Upper lobe of right lung (tissue), 1 donor: ENCODE data around the gene RNF144A. TPM values are rescaled to one million over a fixed set of nuclear protein-coding genes. Genes with fewer than 3 reads are reported as not detected.
A peak's percentile ranks its signal among the peaks of the same experiment; 100 is the strongest.

Experiments
- ATAC-seq: fragments of 200-7000 bp; cut with Tn5 transposase; one replicate; pipeline ENCODE4 v1.9.1; 2020; ENCODE audit warnings: mild to moderate bottlenecking, moderate library complexity
- DNase-seq: peaks from one replicate; pipeline ENCODE4 v3.0.0-alpha.2; 2020
- H3K27ac ChIP-seq: fragments of 200-600 bp; one replicate; pipeline ENCODE4 v1.8.0; 2022
- H3K27me3 ChIP-seq: fragments of 200-600 bp; one replicate; pipeline ENCODE4 v1.8.0; 2022; ENCODE audit warnings: mild to moderate bottlenecking
- H3K36me3 ChIP-seq: fragments of 200-600 bp; one replicate; pipeline ENCODE4 v1.8.0; 2022
- H3K4me1 ChIP-seq: fragments of 200-600 bp; one replicate; pipeline ENCODE4 v1.8.0; 2022
- H3K4me3 ChIP-seq: fragments of 200-600 bp; one replicate; pipeline ENCODE4 v1.8.0; 2022; ENCODE audit warnings: mild to moderate bottlenecking
- H3K9me3 ChIP-seq: fragments of 200-600 bp; one replicate; pipeline ENCODE4 v1.8.0; 2022
- CTCF ChIP-seq: fragments of 200-600 bp; IDR thresholded peaks from one replicate; pipeline ENCODE4 v1.8.0; 2022; ENCODE audit warnings: antibody characterized with exemption
- intact Hi-C: fragments of 100-400 bp; cut with DNase I; formaldehyde crosslinking; loops from one replicate; pipeline ENCODE4 v1.11.0; 2022
- total RNA-seq: library from RNA; stranded (reverse); fragmentation: NEBNext Ultra II Directional; extraction: Animal tissue kit (Norgen Biotek cat#: 25700); gene quantifications from one replicate; pipeline ENCODE4 v1.2.1, GENCODE V29; 2021
- donor health status: DM: no; HTN: yes; CAD: no; lungs with severe emphysema.

RNF144A gene
- total RNA-seq, 1 donor from 2014 or later = 16.0 TPM

- Histone ChIP-seq H3K27me3 (no peaks in the 10 kb centered on the region), H3K4me1 (peaks cover 23% of the 10 kb centered on the region), H3K9me3 (no peaks in the 10 kb centered on the region), H3K36me3 (no peaks in the 10 kb centered on the region), H3K27ac (no peak overlapping the region), H3K4me3 (no peak overlapping the region)
- DNase-seq = no peak
- TF ChIP-seq CTCF = no peak
- intact Hi-C loops = no loop called here
- no peak for ATAC-seq
Observed at GRCh38 chr2:7010391-7011054, 93.3 kb downstream of the RNF144A start.

GRCh38 chr2:7011356-7012083, 94.3 kb downstream of the RNF144A start:
- H3K4me1 ChIP-seq = peaks cover 23% of the 10 kb centered on the region
- H3K27ac ChIP-seq = no peak overlapping the region
- no peaks in the 10 kb centered on the region for H3K9me3 ChIP-seq
- intact Hi-C loops = no loop called here
- no peaks in the 10 kb centered on the region for H3K27me3 ChIP-seq
- ATAC-seq (no peak), DNase-seq (no peak)
- no peaks in the 10 kb centered on the region for H3K36me3 ChIP-seq
- no peak for TF ChIP-seq CTCF
- no peak overlapping the region for H3K4me3 ChIP-seq

GRCh38 chr2:7012141-7012764, 95.0 kb downstream of the RNF144A start:
- no peak overlapping the region for H3K27ac ChIP-seq
- H3K4me1 ChIP-seq = peaks cover 19% of the 10 kb centered on the region
- no peak for TF ChIP-seq CTCF
- H3K36me3 ChIP-seq = no peaks in the 10 kb centered on the region
- DNase-seq = no peak
- no peak overlapping the region for H3K4me3 ChIP-seq
- intact Hi-C loops = no loop called here
- no peak for ATAC-seq
- no peaks in the 10 kb centered on the region for H3K27me3 ChIP-seq
- no peaks in the 10 kb centered on the region for H3K9me3 ChIP-seq

- Histone ChIP-seq H3K9me3 (no peaks in the 10 kb centered on the region), H3K4me3 (no peak overlapping the region), H3K4me1 (peaks cover 5% of the 10 kb centered on the region), H3K27ac (no peak overlapping the region), H3K36me3 (no peaks in the 10 kb centered on the region), H3K27me3 (no peaks in the 10 kb centered on the region)
- ATAC-seq = no peak
- intact Hi-C loops = no loop called here
- DNase-seq = no peak
- no peak for TF ChIP-seq CTCF
Observed at GRCh38 chr2:7013471-7014160, 96.4 kb downstream of the RNF144A start.

GRCh38 chr2:7014174-7014640, 97.0 kb downstream of the RNF144A start:
- intact Hi-C loops = no loop called here
- TF ChIP-seq CTCF = peak; percentile 40
- Histone ChIP-seq H3K4me3 (no peak overlapping the region), H3K4me1 (no peaks in the 10 kb centered on the region), H3K27me3 (no peaks in the 10 kb centered on the region), H3K27ac (no peak overlapping the region), H3K9me3 (no peaks in the 10 kb centered on the region), H3K36me3 (no peaks in the 10 kb centered on the region)
- no peak for DNase-seq
- ATAC-seq = peak; percentile 56
